ENCODE measurements around the gene E4F1. TPM values are rescaled to one million over a fixed set of nuclear protein-coding genes. Genes with fewer than 3 reads are reported as not detected.

E4F1 gene
- total RNA-seq, 1 donor from 2014 or later = 13.5 TPM

DNA sequence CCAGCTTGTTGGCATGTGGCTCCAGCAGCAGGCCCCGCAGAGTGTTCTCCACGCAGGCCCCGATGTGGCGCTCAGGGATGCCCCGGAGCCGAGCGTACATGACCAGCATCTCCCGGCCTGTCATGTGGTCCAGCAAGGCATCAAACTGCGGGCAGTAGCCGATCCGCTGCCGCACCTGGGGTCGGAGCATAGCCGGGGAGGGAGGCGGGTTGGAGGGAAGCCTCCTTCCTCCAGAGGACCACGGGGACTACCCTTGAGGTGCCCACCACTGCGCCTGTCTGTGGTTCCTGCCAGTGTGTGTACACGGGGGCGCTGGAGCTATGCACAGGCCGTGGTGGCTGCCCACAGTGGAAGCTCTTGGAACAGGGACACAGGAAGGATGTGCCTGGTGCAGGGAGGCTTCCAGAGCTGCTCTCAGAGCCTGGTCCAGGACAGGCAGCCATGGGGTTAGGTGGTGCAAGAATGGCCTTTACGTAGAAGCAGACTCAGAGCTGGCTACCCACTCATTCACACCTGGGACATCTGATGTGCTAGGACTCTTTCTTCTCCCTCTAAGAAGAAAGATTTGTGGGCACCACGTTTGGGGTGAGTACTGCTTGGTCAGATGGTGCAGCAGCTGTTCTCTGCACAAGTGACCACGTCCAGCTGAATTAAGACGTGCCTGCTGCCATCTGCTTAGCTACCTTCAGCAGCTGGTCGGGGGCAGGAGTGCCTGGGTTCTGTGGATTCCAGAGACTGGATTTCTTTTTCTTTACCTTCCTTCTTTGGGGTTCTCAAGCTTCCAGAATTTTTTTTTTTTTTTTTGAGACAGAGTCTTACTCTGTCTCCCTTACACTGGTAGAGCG is 55.8 kb downstream of the E4F1 start:
- H3K4me1 ChIP-seq = no peaks in the 10 kb centered on the region
- DNase-seq = no peak
- H3K27me3 ChIP-seq (ENCODE audit: low read depth) = no peaks in the 10 kb centered on the region
- H3K27ac ChIP-seq (replicated peaks) = no peak overlapping the region
- no peak for TF ChIP-seq CTCF (IDR thresholded peaks at IDR 0.05; ENCODE audit: borderline replicate concordance)
- no peak overlapping the region for H3K4me3 ChIP-seq
- H3K9me3 ChIP-seq (replicated peaks) = no peaks in the 10 kb centered on the region
- peaks cover 31% of the 10 kb centered on the region for H3K36me3 ChIP-seq
- intact Hi-C loops (cut with micrococcal nuclease) = no loop called here

DNA sequence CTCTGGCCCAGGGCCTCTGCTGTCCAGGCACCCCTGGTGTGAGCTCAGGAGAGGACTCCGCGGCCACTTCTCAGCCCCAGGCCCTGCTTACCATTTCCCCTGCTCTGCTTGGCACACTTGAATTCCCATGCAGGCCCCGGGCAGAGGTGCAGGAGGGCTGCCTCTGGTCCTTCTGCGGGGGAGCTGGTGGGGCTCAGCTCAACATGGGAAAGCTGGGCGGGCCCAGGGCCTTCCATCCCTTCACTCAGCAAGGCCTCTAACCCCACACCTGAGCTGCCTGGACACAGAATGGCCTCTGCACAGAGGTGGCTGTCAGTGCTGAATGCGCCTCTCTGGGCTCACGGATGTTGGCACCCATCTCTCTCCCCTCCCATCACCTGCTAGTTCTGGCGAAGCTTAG is 57.1 kb downstream of the E4F1 start:
- intact Hi-C loops (cut with micrococcal nuclease) = no loop called here
- no peak for DNase-seq
- no peaks in the 10 kb centered on the region for H3K4me1 ChIP-seq
- H3K36me3 ChIP-seq = peaks cover 43% of the 10 kb centered on the region
- no peak for TF ChIP-seq CTCF (IDR thresholded peaks at IDR 0.05; ENCODE audit: borderline replicate concordance)
- H3K27me3 ChIP-seq (ENCODE audit: low read depth) = no peaks in the 10 kb centered on the region
- H3K27ac ChIP-seq (replicated peaks) = no peak overlapping the region
- H3K4me3 ChIP-seq = no peak overlapping the region
- no peaks in the 10 kb centered on the region for H3K9me3 ChIP-seq (replicated peaks)

DNA sequence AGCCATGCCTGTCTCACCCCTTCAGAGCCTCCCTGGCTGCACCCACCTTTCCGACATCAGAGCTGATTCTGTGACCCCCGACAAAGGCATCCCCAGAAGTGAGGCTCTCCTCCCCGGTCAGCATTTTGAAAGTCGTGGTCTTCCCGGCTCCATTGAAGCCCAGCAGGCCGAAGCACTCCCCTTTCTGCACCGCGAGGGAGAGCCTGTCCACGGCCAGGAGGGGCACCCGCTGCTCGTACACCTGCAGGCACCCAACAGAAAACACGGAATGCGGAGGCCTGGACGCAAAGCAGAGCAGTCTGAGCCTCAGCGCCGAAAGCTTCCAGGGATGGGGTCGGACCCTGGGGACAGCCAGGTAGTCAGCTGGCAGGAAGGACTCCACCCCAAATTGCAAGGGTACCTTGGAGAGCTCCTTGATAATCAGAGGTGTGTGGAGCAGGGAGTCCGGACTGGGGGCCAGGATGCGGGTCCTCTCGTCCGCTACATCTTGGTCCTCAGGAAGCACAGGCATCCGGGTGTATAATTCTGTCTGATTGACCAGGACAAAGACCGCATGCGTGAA is 57.7 kb downstream of the E4F1 start:
- intact Hi-C loops (cut with micrococcal nuclease) = no loop called here
- Histone ChIP-seq H3K27me3 (ENCODE audit: low read depth) (no peaks in the 10 kb centered on the region), H3K4me1 (no peaks in the 10 kb centered on the region), H3K27ac (replicated peaks) (no peak overlapping the region), H3K36me3 (peaks cover 45% of the 10 kb centered on the region), H3K4me3 (no peak overlapping the region), H3K9me3 (replicated peaks) (no peaks in the 10 kb centered on the region)
- DNase-seq = no peak
- TF ChIP-seq CTCF (IDR thresholded peaks at IDR 0.05; ENCODE audit: borderline replicate concordance) = no peak

DNA sequence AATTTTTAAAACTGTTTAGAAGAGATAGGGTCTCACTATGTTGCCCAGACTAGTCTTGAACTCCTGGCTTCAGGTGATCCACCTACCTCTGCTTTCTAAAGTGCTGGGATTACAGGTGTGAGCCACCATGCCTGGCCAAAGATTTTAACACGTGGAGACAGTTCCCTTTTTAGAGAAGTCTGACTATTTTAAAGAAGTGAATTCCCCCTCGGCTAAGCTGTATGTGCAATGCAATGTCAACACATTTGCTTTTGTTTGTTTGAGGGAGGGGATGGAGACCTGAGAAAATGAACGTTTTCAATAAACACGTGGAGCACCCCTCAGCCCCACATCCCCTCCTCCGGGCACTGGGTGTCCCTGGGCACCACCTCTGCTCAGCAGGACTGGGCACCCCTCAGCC is 58.9 kb downstream of the E4F1 start:
- DNase-seq = no peak
- Histone ChIP-seq H3K9me3 (replicated peaks) (no peaks in the 10 kb centered on the region), H3K4me1 (no peaks in the 10 kb centered on the region), H3K36me3 (peaks cover 53% of the 10 kb centered on the region), H3K27me3 (ENCODE audit: low read depth) (no peaks in the 10 kb centered on the region), H3K27ac (replicated peaks) (no peak overlapping the region), H3K4me3 (no peak overlapping the region)
- intact Hi-C loops (cut with micrococcal nuclease) = no loop called here
- no peak for TF ChIP-seq CTCF (IDR thresholded peaks at IDR 0.05; ENCODE audit: borderline replicate concordance)

DNA sequence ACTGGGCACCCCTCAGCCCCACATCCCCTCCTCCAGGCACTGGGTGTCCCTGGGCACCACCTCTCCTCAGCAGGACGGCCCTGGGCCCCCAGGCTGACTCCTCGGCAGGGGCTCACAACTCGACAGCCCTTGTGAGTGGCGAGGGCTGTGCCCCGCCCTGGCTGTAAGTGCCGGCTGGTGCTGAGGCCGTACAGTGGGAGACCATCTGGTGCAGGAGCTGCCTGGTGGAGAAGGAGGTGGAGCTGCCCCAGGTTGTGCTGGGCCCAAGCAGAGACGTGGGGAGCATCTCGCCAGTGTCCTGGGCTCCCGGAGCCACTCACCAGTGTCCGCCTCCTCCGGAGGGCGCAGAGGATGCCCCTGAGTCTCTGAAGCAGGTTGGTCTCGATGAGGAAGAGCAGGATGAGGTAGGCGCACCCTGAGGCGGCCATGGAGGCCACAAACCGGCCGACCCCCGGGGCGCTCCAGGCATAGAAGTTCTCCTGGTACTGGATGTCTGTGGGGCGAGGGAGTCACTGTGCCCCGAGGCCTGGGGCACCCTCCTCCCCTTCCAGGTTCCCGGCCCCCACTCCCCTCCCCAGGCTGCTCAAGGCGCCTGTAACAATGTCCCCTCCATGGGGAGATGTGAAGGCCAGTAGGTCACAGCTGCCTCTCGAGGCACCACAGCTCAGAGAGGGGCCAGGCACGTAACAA is 59.6 kb downstream of the E4F1 start:
- peaks cover 54% of the 10 kb centered on the region for H3K36me3 ChIP-seq
- no peaks in the 10 kb centered on the region for H3K4me1 ChIP-seq
- no peaks in the 10 kb centered on the region for H3K27me3 ChIP-seq (ENCODE audit: low read depth)
- no peak for TF ChIP-seq CTCF (IDR thresholded peaks at IDR 0.05; ENCODE audit: borderline replicate concordance)
- H3K4me3 ChIP-seq = no peak overlapping the region
- DNase-seq = no peak
- no peak overlapping the region for H3K27ac ChIP-seq (replicated peaks)
- H3K9me3 ChIP-seq (replicated peaks) = no peaks in the 10 kb centered on the region
- intact Hi-C loops (cut with micrococcal nuclease) = no loop called here

Data from left ventricle myocardium inferior (tissue), 1 donor.